Left renal pelvis (tissue), 4 donors: ENCODE results near the gene GLI1. TPM values are rescaled to one million over a fixed set of nuclear protein-coding genes. Genes with fewer than 3 reads are reported as not detected.
"Not testable (repeated sequence)": the region's sequence is repeated elsewhere in the genome, so short reads cannot be mapped to it uniquely, and the experiment has no call there.

Experiments used
- DNase-seq, 4 donors: peaks; one replicate each; pipeline ENCODE4 v3.0.0-alpha.2; 2013; ENCODE audit warnings: low read depth in 4 of 4, low spot score in 3 of 4
- polyA plus RNA-seq, 4 donors: library from polyadenylated mRNA; unstranded; fragments of 120-200 nt; gene quantifications; one replicate each; pipeline ENCODE4 v1.2.1, GENCODE V29; 2013; ENCODE audit not compliant: insufficient read length in 4 of 4

Gene GLI1
- polyA plus RNA-seq, 4 donors: 16.2 to 62.3 (median 22.1) TPM

DNA sequence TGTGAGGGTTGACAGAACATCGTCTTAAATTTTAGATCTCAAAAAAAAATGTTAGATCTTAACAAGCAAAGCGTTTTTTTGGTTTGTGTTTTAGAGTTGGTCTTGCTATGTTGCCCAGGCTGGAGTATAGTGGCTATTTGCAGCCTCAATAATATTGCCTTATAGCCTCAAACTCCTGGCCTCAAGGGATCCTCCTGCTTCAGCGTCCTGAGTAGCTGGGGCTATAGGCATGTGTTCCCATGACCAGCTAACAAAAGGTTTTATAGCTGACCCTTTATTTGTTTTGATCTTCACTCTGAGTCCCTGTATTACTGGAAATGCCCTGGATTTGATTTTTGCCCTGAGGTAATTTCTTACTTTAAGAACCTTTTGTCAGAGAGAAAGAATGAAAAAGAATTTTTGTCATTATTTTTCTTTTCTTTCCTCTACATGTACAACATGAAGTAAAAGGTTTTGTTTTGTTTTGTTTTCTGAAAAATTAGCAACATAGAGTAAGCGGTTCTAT, 19.8 kb upstream of the GLI1 start:
- DNase-seq: no peak

DNA sequence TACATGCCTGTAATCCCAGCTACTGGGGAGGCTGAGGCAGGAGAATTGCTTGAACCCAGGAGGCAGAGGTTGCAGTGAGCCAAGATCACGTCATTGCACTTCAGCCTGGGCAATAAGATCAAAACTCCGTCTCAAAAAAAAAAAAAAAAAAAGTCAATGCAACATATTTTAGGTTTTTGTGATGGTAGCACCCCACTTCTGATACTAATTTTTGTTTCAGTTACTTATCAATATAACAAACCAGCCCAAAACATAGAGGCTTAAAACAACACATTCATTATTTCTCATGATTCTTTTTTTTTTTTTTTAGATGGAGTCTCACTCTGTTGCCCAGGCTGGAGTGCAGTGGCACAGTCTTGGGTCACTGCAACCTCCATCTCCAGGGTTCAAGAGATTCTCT, 18.2 kb upstream of the GLI1 start:
- DNase-seq: not testable (repeated sequence)

DNA sequence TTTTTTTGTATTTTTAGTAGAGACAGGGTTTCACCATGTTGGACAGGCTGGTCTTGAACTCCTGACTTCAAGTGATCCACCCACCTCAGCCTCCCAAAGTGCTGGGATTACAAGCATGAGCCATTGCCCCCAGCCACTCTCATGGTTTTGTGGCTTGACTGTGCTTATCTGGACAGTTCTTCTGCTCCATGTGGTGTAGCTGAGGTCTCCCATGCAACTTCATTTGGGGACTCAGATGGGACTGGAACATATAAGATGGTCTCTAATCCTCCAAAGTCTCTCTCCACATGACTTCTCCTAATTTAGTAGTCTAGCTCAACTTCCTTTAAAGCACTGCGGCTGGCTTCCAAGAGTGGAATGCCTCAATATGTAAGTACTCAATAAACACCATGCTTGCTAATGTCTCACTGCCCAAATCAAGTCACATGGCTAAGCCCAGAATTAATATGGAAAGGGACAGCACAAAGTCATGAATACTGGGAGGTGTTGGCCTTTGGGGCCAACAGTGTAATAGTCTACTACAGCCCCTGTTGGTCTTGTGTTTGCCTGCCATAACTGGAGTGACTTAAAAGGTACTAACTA, 17.6 kb upstream of the GLI1 start:
- DNase-seq: no peak

DNA sequence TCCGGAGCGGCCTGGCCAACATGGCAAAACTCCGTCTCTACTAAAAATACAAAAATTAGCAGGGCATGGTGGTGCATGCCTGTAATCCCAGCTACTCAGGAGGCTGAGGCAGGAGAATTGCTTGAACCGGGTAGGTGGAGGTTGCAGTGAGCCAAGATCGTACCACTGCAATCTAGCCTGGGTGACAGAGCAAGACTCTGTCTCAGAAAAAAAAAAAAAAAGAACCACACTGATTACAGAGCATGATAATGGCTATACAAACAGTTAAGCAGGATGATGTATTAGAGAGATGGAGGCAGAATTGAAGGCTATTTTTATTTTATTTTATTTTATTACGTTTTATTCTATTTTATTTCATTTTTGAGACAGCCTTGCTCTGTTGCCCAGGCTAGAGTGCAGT, 15.2 kb upstream of the GLI1 start:
- DNase-seq: not testable (repeated sequence)

- DNase-seq: no peak
These were observed 14.8 kb upstream of the GLI1 start for GRCh38 chr12:57444744-57445143.

DNA sequence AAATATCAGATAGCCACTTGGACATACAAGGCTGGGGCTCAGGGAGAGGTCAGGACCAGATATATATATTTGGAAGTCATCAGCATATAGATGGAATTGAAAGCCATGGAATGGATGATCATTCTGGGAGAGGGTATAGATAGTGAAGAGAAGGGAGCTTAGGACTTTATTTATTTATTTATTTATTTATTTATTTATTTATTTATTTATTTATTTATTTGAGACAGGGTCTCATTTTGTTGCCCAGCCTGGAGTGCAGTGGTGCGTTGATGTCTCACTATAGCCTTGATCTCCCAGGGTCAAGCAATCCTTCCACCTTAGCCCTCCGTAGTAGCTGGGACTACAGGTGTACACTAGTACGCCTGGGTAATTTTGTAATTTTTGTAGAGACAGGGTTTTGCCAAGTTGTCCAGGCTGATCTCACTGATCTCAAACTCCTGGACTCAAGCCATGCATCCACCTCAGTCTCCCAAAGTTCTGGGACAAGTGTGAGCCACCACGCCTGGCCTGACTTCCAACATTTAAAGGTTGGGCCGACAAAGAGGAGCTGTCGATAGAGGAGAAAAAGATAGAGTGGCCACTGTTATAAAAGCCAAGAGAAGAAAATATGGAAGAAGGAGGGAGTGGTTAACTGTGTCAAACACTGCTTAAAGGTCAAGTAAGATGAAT, 13.2 kb upstream of the GLI1 start:
- no peak for DNase-seq

DNA sequence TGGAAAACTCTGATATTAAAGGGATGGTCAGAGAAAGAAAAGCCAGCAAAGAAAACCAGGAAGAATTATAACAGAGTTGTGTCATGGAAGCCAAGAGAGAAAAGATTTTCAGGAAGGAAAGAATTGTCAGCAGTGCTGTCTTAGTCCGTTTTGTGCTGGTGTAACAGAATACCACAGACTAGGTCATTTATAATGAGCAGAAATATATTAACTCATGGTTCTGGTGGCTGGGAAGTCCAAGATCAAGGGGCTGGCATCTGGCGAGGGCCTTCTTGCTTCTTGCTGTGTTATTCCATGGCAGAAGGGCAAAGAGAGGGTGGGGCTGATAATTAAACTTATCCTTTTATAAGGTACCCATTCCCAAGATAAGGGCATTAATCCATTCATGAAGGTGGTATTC, 10.9 kb upstream of the GLI1 start:
- no peak for DNase-seq

DNA sequence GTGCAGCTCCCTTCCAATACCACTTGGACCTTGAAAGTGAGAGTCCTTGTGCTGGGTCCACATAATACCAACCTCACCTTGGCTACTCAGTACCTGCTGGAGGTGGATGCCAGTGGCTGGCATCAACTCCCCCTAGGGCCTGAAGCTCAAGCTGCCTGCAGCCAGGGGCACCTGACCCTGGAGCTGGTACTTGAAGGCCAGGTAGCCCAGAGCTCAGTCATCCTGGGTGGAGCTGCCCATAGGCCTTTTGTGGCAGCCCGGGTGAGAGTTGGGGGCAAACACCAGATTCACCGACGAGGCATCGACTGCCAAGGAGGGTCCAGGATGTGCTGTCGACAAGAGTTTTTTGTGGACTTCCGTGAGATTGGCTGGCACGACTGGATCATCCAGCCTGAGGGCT, 10.2 kb upstream of the GLI1 start:
- DNase-seq: no peak

DNA sequence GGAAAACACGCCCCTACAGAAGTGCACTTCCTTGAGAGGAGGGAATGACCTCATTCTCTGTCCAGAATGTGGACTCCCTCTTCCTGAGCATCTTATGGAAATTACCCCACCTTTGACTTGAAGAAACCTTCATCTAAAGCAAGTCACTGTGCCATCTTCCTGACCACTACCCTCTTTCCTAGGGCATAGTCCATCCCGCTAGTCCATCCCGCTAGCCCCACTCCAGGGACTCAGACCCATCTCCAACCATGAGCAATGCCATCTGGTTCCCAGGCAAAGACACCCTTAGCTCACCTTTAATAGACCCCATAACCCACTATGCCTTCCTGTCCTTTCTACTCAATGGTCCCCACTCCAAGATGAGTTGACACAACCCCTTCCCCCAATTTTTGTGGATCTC, 9.5 kb upstream of the GLI1 start:
- DNase-seq: no peak

- no peak for DNase-seq
These were observed 8.3 kb upstream of the GLI1 start for GRCh38 chr12:57451233-57451778.

- DNase-seq: no peak
These were observed 7.2 kb upstream of the GLI1 start for GRCh38 chr12:57452181-57452936.

DNA sequence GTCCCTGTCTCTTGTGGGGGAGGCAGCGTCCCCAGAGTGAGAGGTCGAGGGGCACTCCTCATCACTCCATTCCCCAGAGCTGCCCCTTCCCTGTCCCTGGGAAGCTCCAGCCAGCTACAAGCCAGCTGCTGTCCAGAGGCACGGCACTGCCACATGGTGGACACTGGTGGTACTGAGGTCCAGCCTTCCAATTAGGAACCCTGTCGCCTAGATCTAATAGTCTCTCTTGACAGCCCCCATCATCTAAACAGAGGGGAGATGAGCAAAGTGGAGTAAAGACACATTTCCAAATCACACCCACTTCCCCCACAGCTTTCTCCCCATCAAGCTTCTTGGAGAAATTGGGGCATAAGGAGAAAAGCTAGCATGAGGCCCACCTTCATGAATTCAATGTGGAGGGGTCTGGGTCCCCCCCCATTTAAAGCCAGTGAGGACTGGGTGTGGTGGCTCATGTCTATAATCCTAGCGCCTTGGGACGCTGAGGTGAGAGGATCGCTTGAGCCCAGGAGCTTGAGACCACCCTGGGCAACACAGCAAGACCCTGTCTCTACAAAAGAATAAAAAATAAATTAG, 6.6 kb upstream of the GLI1 start:
- DNase-seq: no peak

DNA sequence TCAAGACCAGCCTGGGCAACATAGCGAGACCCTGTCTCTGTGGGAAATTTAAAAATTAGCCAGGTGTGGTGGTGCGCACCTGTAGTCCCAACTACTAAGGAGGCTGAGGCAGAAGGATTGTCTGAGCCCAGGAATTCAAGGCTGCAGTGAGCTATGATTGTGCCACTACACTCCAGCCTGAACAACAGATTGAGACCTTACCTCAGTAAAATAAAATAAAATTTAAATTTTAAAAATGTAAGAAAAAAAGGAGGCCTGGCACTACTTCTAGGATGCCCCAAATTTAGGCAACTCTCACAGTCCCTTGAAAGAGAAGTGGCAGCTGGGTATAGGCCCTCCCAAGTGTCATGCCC, 5.4 kb upstream of the GLI1 start:
- DNase-seq: no peak

DNA sequence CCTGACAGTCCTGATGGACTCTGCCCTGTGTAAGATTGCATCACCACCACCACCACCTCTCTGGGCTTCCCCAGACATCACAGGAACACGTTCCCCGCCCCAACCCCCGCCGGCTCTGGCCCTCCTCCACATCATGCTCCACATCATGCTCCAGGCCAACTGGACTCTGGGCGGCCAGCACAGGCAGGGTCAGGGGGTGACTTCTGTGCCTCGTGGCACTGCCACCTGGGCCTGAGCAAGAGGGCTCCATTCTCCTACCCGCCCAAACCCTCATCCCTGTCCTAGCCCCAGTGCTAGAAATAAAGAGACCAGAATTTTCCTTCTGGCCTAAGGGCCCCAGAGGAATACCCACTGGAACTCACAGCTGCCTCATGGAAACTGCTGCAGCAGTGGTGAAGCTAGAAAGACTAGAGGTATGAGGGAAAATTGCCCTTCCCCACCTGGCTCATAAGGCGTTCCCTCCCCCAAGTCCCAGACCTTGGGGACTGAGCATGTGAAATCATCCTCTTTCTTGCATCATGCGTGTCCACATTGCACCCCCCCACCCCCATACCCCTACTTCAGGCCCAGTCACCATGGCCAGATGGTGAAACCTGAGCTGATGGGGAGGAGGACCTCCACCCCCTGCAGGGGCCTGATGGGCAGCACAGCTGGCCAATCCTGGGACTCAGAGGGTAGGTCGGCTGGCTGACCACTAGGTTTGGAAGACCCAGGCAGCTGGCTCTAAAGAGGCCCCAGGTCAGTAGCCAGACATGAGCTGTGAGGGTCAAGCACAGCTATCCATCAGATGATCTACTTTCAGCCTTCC, 4.8 kb upstream of the GLI1 start, which contains the start of gene INHBE:
Gene INHBE (plus strand): TSS at position 742 of the 808 bp plus-strand sequence. CDS start 230 bp downstream, outside the sequence.
- DNase-seq: no peak

DNA sequence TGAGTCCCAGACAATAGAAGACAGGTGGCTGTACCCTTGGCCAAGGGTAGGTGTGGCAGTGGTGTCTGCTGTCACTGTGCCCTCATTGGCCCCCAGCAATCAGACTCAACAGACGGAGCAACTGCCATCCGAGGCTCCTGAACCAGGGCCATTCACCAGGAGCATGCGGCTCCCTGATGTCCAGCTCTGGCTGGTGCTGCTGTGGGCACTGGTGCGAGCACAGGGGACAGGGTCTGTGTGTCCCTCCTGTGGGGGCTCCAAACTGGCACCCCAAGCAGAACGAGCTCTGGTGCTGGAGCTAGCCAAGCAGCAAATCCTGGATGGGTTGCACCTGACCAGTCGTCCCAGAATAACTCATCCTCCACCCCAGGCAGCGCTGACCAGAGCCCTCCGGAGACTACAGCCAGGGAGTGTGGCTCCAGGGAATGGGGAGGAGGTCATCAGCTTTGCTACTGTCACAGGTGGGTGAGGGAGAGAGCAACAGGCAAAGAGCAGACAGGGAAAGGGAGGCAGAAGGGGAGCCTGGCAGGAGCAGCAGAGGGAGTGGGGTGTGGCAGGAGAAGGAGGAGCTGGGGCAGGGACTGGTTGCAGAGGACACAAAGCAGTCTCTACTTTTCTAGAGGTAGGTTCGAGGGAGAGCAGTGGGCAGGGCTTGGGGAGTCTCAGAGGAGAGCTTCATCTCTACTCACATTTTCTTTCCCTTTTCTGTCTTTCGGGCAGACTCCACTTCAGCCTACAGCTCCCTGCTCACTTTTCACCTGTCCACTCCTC, 4.0 kb upstream of the GLI1 start:
- DNase-seq: no peak

GRCh38 chr12:57456145-57456700, 3.4 kb upstream of the GLI1 start:
- no peak for DNase-seq

GRCh38 chr12:57456737-57457490, 2.7 kb upstream of the GLI1 start:
- no peak for DNase-seq

DNA sequence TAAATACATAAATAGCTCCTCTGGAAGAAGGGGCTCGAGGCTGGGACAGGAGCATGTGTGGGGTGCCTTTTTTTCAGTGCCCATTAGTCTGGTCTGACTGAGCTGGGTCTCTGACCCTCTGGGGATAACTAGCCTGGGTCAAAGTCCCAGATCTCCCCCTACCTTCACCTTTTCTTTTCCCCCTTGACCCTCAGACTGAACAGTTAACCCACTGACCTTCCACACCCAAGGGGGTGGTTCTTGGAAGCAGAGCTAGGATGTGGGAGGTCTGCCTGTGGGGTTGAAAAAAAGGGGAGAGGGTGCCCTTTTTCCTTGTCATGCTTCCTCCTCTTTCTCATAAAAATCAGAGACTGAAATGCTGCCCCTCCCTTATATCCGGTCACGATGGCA, 925 bp upstream of the GLI1 start:
- no peak for DNase-seq
